Measurements from ENCODE around the gene CFP.
"Not testable (repeated sequence)": the region's sequence is repeated elsewhere in the genome, so short reads cannot be mapped to it uniquely, and the experiment has no call there.

Gene CFP

DNA sequence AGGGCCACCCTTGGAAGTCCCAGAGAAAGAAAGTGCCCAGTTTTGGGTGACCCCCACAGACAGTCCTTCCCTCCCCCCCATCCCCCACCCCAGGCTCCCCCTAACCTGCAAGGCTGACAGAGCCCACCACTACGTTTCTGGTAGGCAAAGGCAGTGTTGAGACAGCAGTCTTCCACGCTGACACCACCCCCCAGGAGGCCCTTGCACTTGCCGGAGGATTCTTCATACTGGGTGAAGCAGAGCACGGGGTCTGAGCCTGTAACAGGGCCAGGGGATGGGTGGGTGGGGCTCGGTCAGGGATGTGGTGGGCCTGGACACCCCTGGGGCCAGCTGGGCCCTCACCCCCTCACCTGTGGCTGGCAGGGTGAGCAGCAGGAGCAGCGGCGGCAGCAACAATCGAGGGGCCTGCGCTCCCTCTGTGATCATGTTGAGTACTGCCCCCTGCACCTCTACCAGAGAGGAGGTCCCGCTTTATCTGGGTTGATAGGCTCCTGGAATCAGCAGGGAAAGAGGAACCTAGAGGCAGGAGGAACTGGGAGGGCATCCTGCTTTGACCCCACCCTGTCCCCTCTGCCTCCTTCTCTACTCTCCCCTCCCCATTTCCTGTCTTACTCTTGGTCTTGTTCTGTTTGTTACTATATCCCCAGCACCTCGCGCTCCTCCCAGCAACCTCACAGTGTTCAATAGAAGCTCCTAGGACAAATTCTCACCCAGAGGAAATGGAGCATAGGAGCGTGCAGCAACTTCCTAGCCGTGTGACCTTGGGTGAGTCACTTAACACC is at the start of gene CFP:
TSS of gene CFP (minus strand) at position 512 of the 782 bp plus-strand sequence. CDS start at position 426, 86 bp downstream.
- no peak for DNase-seq

- not testable (repeated sequence) for DNase-seq
Observed at GRCh38 chrX:47675959-47676859, 46.5 kb upstream of the CFP start.

GRCh38 chrX:47674776-47675175 is 45.0 kb upstream of the CFP start:
- DNase-seq, result no peak

DNA sequence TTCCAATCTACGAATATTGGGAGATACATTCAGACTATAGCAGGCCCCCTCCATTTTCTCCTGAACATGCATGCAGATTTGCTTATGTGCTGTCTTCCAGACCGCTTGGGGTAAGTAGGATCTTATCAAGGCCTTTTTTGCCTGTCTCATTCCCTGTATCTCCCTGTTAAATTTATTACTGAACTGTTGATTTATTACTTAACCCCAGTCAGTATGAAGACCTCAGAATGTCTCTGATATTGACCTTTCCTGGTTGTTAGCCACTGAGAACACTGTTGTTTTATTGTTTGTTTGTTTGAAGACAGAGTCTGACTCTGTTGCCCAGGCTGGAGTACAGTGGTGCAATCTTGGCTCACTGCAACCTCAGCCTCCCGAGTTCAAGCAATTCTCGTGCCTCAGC is 36.1 kb upstream of the CFP start:
- not testable (repeated sequence) for DNase-seq

- no peak for DNase-seq
Observed at GRCh38 chrX:47664737-47665136, 35.0 kb upstream of the CFP start.

DNA sequence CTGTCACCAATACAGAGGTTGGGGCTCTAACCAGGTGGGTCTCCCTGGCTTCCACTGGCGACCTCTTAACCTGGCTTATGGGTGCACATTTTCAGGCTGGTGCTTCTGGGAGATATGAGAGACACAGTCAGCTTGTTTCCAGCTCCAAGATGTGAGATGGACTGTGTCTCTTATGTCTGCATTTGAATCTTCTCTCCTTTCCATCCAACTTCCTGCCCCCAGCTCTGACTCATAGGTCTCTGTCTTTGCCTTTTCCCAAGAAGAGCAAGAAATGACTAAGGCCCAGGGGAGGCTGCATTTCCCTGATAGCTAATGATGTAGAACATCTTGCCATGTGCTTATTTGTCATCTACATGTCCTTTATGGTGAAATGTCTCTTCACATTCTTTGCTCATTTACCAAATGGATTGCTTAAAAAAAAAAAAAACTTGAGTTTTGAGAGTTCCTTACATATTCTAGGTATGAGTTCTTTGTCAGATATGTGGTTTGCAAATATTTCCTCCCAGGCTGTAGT is 32.5 kb upstream of the CFP start:
- no peak for DNase-seq

DNA sequence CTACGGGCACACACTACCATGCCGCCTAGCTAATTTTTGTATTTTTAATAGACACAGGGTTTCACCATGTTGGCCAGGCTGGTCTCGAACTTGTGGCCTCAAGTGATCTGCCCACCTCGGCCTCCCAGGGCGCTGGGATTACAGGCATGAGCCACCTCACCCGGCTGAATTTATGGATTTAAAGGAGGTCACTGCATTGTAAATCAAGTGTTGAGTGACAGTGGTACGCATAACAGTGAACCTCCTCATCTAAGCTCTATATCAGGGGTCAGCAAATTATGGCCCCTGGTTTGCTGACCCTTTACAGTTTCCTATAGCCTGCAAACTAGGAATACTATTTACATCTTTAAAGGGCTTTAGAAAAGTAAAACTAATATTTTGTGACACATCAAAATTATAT is 31.8 kb upstream of the CFP start:
- no peak for DNase-seq

DNA sequence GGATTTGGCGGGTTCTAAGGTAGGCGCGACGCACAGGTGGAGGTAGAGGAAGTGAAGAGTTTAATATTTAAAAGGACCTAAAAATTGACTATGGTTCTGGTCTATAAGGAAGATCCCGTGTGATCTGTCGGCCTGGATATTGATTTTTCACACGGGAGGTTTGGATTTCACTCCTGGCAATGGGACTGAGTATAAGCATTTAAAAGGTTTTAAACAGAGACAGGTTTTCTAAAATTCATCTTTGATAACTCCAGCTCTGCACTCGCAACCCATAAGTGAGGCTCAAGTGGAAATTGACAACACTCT is 29.6 kb upstream of the CFP start:
- no peak for DNase-seq

DNA sequence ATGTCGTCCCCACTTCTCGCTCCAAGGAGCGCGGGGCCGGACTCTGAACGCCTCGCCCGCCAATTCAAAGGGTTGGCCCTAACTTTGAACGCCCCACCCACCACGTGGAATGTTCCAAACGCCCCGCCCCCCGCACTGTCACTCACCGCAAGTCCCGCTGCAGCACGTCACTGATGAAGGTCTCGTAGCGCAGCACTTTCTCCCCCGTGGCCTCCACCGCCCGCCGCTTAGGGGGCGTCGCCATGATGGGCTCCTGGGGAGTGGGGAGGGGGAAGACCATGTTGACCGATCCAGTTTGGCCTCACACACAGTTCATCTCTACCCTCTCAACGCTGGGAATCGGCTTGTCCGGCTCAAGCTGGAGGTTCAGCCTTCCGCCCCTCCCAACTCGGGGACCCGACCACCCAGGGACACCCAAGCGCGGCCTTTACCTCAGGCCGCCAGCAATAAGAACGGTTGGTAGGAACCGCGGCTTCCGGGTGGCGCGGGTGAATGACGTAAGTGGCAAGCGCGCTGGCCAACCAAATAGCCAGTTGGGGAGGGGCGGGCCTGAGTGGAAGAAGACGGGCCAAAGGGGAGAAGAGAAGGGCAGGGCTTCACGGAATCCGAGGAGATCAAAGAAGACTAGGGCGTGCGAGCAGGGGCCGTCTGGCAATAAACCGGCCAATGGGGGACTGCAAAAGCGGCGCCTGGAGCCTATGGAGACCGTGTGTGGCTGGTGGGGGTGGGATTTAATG is 29.1 kb upstream of the CFP start, which contains the start of gene UXT:
TSS of gene UXT (minus strand) at position 497 of the 737 bp plus-strand sequence. CDS start at position 244, 253 bp downstream.
- peak; percentile 83 for DNase-seq

DNA sequence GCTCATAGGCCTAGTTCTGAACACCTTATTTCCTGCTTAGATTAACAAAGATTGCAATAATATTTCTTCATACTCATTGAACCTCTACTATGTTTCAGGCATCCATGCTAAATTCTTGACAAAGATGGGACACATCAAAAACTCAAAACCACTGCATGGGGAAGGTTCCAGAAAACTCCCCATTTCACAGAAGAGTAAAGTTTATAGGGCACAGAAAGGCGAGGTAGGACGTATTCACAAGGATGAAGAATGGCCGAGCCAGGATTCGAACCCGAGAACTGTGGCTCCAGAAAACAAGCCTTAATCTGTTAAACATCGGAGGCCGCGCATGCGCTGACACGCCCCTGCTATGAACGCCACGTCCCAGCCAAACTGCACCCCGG is 28.6 kb upstream of the CFP start:
- no peak for DNase-seq

GRCh38 chrX:47651043-47651905 is 21.5 kb upstream of the CFP start:
- no peak for DNase-seq

DNA sequence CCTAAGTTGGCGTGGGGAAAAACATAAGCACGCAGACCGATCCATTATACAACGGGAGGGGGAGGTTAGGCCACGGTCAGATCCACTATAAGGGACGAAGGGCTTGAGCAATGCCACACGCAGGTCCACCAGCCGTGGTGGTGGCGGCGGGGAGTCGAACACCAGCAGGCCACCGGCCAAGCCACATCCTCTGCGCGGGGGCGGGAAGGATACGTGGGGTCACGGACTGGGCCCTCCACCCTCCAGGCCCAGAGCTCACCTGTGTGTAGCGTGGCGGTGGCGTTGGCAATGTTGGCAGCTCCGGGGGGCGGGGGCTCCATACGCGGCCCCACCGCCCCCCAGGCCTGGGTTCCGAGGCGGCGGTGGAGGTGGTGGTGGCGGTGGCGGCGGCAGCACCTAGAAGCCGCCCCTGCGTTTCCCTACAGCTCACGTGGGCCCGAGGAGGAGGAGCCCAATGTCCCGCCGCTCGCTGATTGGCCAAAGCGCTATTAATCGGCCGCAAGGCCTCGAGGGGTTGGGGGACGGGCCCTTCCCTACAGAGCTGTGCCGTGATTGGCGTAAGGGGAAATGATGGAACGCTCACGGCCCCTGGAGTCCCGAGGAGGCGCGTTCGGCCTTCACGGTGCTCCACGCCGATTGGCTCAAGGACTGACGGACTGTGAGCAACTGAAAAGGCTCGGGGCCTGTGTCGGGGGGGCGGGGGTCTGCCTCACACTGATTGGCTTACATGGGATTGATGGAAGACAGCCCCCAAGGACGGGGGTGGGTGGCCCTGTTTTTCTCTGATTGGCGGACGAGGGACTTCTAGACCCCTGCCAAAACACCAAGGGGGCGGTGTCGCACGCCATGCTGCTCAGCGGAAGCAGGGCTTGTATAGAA is 20.7 kb upstream of the CFP start, which contains the start of gene ELK1:
TSS of gene ELK1 (minus strand) at position 400 of the 879 bp plus-strand sequence. CDS start 9,122 bp downstream, outside the sequence.
- peak; percentile 89 for DNase-seq

- DNase-seq, result no peak
Observed at GRCh38 chrX:47649781-47650163, 20.0 kb upstream of the CFP start.

DNA sequence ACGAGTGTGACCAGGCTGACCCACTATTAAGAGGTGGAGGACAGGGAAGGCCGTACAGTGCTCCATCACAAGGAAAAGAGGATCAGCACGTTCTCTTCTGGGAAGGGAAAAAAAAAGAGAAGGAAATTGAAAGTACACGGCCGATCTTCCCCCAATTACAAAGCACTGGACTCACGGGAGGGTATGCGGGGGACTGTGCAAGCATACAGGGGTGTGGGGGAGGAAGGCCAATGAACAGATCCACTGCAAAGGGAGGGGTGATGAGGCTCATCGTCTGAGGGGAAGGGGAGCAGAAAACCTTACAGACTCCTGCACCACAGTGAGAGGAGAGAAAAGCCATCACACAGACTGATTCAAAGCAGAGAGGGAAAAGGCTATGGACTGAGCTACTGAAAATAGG is 19.5 kb upstream of the CFP start:
- DNase-seq, result no peak

GRCh38 chrX:47648376-47648775 is 18.6 kb upstream of the CFP start:
- no peak for DNase-seq

DNA sequence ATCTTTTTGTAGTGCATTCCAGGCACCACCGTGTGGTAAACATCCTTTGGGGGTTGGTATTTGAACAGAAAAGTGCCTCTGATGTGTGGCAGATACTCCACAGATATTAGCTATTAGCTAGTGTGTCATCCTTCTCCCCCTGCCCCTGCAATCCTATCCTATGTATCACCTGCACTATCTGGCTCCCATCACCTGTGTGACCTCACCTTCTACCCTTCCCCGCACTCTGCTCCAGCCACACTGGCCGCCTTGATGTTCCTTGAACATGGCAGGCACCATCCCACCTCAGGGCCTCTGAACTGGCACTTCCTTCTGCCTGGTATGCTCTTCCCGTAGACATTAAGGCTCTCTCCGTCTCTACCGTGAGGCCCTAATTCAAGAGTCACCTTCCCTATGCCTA is 16.9 kb upstream of the CFP start:
- no peak for DNase-seq

GRCh38 chrX:47645530-47645929 is 15.8 kb upstream of the CFP start:
- DNase-seq, result no peak

DNA sequence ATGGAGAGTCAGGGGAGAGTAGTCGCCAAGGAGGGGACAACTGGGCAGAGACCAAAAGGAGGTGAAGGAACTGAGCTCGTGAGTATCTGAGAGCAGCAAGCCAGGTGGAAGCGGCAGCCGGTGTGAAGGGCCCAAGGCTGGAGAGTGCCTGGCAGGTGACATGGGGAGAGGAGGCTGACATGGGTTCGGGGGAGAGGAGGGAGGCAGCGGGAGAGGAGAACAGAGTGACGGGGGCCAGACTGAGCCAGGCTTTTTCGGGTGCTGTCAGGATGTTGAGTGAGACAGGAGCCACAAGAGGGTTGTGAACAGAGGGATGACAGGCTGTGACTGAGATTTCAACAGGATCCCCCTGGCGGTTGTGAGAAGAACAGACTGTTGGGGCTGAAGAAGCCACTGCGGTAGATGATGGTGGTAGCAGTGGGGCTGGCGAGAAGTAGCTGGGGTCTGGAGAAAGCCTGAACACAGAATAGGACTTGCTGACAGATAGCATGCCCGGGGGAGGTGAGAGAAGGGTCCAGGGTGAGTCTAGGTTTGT is 14.9 kb upstream of the CFP start:
- DNase-seq, result no peak

GRCh38 chrX:47643926-47644325 is 14.2 kb upstream of the CFP start:
- no peak for DNase-seq

GRCh38 chrX:47638816-47639215 is 9.1 kb upstream of the CFP start:
- no peak for DNase-seq

Measured in NCI-H1048 (cell line).